ENCODE results near the gene MAGEF1.

The MAGEF1 gene

DNA sequence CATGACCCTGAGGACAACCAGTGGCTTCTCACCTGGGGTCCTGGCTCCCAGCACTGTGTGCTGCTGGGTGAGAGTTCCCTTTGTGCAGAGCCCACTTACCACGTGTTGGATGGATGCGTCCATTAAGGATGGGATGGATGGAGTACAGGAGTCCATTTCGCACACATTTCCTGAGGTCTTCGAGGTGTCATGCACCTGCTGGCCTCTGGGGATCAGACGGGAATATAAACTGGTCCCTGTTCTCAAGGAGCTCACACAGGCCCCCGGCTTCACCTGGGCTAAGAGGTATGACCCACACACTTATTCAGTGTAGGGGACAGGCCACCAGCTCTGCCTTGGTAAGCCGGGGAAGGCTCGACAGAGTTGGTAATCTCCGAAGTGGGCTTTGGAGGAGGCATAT is 39.5 kb downstream of the MAGEF1 start:
- DNase-seq (ENCODE audit: low spot score), result no peak
- TF ChIP-seq, protein P1, sequence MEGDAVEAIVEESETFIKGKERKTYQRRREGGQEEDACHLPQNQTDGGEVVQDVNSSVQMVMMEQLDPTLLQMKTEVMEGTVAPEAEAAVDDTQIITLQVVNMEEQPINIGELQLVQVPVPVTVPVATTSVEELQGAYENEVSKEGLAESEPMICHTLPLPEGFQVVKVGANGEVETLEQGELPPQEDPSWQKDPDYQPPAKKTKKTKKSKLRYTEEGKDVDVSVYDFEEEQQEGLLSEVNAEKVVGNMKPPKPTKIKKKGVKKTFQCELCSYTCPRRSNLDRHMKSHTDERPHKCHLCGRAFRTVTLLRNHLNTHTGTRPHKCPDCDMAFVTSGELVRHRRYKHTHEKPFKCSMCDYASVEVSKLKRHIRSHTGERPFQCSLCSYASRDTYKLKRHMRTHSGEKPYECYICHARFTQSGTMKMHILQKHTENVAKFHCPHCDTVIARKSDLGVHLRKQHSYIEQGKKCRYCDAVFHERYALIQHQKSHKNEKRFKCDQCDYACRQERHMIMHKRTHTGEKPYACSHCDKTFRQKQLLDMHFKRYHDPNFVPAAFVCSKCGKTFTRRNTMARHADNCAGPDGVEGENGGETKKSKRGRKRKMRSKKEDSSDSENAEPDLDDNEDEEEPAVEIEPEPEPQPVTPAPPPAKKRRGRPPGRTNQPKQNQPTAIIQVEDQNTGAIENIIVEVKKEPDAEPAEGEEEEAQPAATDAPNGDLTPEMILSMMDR (IDR thresholded peaks at IDR 0.05; ENCODE audit: extremely low read depth, missing control alignments), result no peak

GRCh38 chr3:184670091-184670602 is 41.7 kb downstream of the MAGEF1 start:
- TF ChIP-seq, protein P1 (IDR thresholded peaks at IDR 0.05; ENCODE audit: extremely low read depth, missing control alignments), result no peak
- DNase-seq (ENCODE audit: low spot score), result no peak

GRCh38 chr3:184669578-184669977 is 42.3 kb downstream of the MAGEF1 start:
- DNase-seq (ENCODE audit: low spot score), result no peak
- TF ChIP-seq, protein P1 (IDR thresholded peaks at IDR 0.05; ENCODE audit: extremely low read depth, missing control alignments), result no peak

- no peak for DNase-seq (ENCODE audit: low spot score)
- TF ChIP-seq, protein P1 (IDR thresholded peaks at IDR 0.05; ENCODE audit: extremely low read depth, missing control alignments), result no peak
These were observed 45.4 kb downstream of the MAGEF1 start for GRCh38 chr3:184666442-184666841.

GRCh38 chr3:184665101-184665500 is 46.8 kb downstream of the MAGEF1 start:
- DNase-seq (ENCODE audit: low spot score), result no peak
- TF ChIP-seq, protein P1 (IDR thresholded peaks at IDR 0.05; ENCODE audit: extremely low read depth, missing control alignments), result no peak

DNA sequence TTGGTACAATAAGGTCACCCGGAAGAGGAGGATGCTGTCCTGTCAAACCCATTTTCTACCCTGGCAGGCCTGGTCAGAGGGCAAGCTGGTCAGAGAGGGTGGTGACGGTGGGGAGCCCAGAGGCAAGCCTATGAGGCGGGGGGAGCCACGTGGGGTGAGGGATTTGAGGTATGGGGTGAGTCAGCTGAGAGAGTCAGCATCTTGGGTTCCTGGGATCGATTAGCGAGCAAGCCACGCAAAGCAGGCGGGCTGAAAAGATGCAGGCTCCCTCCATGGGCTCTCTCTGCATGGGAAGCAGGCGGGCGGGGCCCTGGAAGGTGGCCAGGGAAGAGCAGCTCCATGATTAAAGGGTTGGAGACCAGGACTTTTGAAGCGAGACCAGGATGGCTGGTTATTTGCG is 48.1 kb downstream of the MAGEF1 start:
- TF ChIP-seq, protein P1 (IDR thresholded peaks at IDR 0.05; ENCODE audit: extremely low read depth, missing control alignments), result no peak
- DNase-seq (ENCODE audit: low spot score), result no peak

DNA sequence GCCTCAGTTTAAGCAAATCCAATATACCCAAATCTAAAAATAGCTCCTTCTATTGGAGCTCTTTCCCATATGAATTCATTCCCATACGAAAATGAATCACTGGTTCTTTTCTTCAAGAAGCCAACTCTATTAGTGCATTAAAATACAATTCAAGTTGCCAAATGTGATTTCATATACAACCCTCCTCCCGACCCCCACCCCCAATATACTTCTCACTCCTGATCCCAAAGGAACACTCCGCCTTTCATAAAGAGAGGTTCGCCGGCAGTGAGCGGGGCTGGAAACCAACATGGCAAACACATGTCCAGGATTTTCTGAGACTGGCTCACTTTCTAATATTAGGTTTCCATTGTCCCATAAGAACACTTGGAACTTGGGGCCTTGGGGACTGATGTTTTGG is 48.5 kb downstream of the MAGEF1 start:
- TF ChIP-seq, protein P1 (IDR thresholded peaks at IDR 0.05; ENCODE audit: extremely low read depth, missing control alignments), result no peak
- no peak for DNase-seq (ENCODE audit: low spot score)

All from GM20000 (cell line).